ENCODE measurements around the gene USP22. TPM values are rescaled to one million over a fixed set of nuclear protein-coding genes. Genes with fewer than 3 reads are reported as not detected.
A peak's percentile ranks its signal among the peaks of the same experiment; 100 is the strongest.

USP22 gene
- total RNA-seq, 1 donor from 2014 or later: 139 TPM

- DNase-seq (no peak), ATAC-seq (ENCODE audit: poor library complexity) (no peak)
- intact Hi-C loops (cut with DNase I): loop anchor here (5.0 kb wide), 1 partner anchor 88 kb away; no protein-coding TSS in a partner anchor
Observed at GRCh38 chr17:20995164-20995872, 47.5 kb downstream of the USP22 start.

- intact Hi-C loops (cut with DNase I): loop anchor here (5.0 kb wide), 1 partner anchor 87 kb away; no protein-coding TSS in a partner anchor
- DNase-seq (no peak), ATAC-seq (ENCODE audit: poor library complexity) (no peak)
Observed at GRCh38 chr17:20994779-20995149, 48.0 kb downstream of the USP22 start.

- intact Hi-C loops (cut with DNase I): no loop called here
- ATAC-seq (ENCODE audit: poor library complexity): no peak
- DNase-seq: no peak
Observed at GRCh38 chr17:20993863-20994778, 48.7 kb downstream of the USP22 start.

- ATAC-seq (ENCODE audit: poor library complexity) (peak; percentile 75), DNase-seq (peak; percentile 75)
- intact Hi-C loops (cut with DNase I): no loop called here
Observed at GRCh38 chr17:20992987-20993862, 49.6 kb downstream of the USP22 start.

GRCh38 chr17:20992416-20992815 is 50.4 kb downstream of the USP22 start:
- intact Hi-C loops (cut with DNase I): no loop called here
- DNase-seq (no peak), ATAC-seq (ENCODE audit: poor library complexity) (no peak)

- intact Hi-C loops (cut with DNase I): no loop called here
- DNase-seq (no peak), ATAC-seq (ENCODE audit: poor library complexity) (no peak)
Observed at GRCh38 chr17:20991276-20992037, 51.4 kb downstream of the USP22 start.

GRCh38 chr17:20989991-20990855 is 52.6 kb downstream of the USP22 start:
- no peak for DNase-seq
- intact Hi-C loops (cut with DNase I): no loop called here
- ATAC-seq (ENCODE audit: poor library complexity): no peak

GRCh38 chr17:20989481-20989880 is 53.3 kb downstream of the USP22 start:
- DNase-seq (no peak), ATAC-seq (ENCODE audit: poor library complexity) (no peak)
- intact Hi-C loops (cut with DNase I): no loop called here

- intact Hi-C loops (cut with DNase I): no loop called here
- ATAC-seq (ENCODE audit: poor library complexity) (no peak), DNase-seq (no peak)
Observed at GRCh38 chr17:20988896-20989295, 53.9 kb downstream of the USP22 start.

GRCh38 chr17:20988001-20988636 is 54.7 kb downstream of the USP22 start:
- intact Hi-C loops (cut with DNase I): no loop called here
- ATAC-seq (ENCODE audit: poor library complexity) (no peak), DNase-seq (no peak)

GRCh38 chr17:20987511-20987910 is 55.3 kb downstream of the USP22 start:
- ATAC-seq (ENCODE audit: poor library complexity) (no peak), DNase-seq (no peak)
- intact Hi-C loops (cut with DNase I): no loop called here

GRCh38 chr17:20986767-20987510 is 55.9 kb downstream of the USP22 start:
- intact Hi-C loops (cut with DNase I): no loop called here
- ATAC-seq (ENCODE audit: poor library complexity) (no peak), DNase-seq (no peak)

GRCh38 chr17:20983359-20983637 is 59.5 kb downstream of the USP22 start:
- DNase-seq: no peak
- ATAC-seq (ENCODE audit: poor library complexity): no peak
- intact Hi-C loops (cut with DNase I): no loop called here

- no peak for ATAC-seq (ENCODE audit: poor library complexity)
- intact Hi-C loops (cut with DNase I): no loop called here
- DNase-seq: no peak
Observed at GRCh38 chr17:20982589-20983358, 60.0 kb downstream of the USP22 start.

GRCh38 chr17:20981046-20981920 is 61.5 kb downstream of the USP22 start:
- no peak for DNase-seq

More at GRCh38 chr17:20981046-20981920, 61.5 kb downstream of the USP22 start:
- no peak for ATAC-seq (ENCODE audit: poor library complexity)
- intact Hi-C loops (cut with DNase I): no loop called here

Measured in Right ventricle myocardium superior (tissue), 1 donor.